ENCODE measurements around the gene NDUFS6. TPM values are rescaled to one million over a fixed set of nuclear protein-coding genes. Genes with fewer than 3 reads are reported as not detected.
"Not testable (repeated sequence)": the region's sequence is repeated elsewhere in the genome, so short reads cannot be mapped to it uniquely, and the experiment has no call there.

NDUFS6 gene
- total RNA-seq, 6 donors from 2014 or later = 22.9 to 64.6 (median 39.3) TPM

DNA sequence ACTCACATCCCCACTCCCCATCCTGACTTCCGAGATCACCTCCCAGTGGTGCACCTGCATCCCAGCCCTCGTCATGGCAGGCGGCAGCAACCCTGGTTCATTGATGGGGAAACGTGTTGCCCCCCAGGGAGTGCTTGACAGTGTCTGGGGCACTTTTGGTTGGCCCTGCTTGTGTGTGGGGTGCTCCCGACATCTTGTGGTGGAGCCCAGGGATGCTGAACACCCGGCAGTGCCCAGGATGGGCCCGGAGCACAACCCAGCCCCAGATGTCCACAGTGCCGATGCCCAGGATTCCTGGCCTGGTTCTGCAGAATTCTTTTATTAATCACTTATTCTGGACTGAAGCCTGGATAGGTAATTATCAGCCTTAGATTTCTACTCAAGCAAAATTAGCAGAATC, 5.3 kb upstream of the NDUFS6 start:
- H3K27me3 ChIP-seq = no peaks in the 10 kb centered on the region
- H3K36me3 ChIP-seq = peaks cover 4 to 24% (median 15%) of the 10 kb centered on the region in 4 donors
- no peaks in the 10 kb centered on the region for H3K9me3 ChIP-seq
- no peak overlapping the region for H3K27ac ChIP-seq
- peak in 1 of 2 donors; percentile 12 for DNase-seq
- no peak for TF ChIP-seq POLR2A (IDR thresholded peaks at IDR 0.05)
- TF ChIP-seq POLR2AphosphoS5 (IDR thresholded peaks at IDR 0.05) = no peak
- TF ChIP-seq, protein P1, sequence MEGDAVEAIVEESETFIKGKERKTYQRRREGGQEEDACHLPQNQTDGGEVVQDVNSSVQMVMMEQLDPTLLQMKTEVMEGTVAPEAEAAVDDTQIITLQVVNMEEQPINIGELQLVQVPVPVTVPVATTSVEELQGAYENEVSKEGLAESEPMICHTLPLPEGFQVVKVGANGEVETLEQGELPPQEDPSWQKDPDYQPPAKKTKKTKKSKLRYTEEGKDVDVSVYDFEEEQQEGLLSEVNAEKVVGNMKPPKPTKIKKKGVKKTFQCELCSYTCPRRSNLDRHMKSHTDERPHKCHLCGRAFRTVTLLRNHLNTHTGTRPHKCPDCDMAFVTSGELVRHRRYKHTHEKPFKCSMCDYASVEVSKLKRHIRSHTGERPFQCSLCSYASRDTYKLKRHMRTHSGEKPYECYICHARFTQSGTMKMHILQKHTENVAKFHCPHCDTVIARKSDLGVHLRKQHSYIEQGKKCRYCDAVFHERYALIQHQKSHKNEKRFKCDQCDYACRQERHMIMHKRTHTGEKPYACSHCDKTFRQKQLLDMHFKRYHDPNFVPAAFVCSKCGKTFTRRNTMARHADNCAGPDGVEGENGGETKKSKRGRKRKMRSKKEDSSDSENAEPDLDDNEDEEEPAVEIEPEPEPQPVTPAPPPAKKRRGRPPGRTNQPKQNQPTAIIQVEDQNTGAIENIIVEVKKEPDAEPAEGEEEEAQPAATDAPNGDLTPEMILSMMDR (IDR thresholded peaks at IDR 0.05) = no peak
- TF ChIP-seq EP300 (IDR thresholded peaks at IDR 0.05) = no peak
- H3K4me3 ChIP-seq = no peak overlapping the region
- peaks cover 6 to 33% (median 14%) of the 10 kb centered on the region in 4 donors for H3K4me1 ChIP-seq
- no peak for ATAC-seq (ENCODE audit: low FRiP score in 2 of 2)
- 80 to 89% methylated on average over 6 to 8 of the region's 8 CpGs for WGBS, 2 donors

DNA sequence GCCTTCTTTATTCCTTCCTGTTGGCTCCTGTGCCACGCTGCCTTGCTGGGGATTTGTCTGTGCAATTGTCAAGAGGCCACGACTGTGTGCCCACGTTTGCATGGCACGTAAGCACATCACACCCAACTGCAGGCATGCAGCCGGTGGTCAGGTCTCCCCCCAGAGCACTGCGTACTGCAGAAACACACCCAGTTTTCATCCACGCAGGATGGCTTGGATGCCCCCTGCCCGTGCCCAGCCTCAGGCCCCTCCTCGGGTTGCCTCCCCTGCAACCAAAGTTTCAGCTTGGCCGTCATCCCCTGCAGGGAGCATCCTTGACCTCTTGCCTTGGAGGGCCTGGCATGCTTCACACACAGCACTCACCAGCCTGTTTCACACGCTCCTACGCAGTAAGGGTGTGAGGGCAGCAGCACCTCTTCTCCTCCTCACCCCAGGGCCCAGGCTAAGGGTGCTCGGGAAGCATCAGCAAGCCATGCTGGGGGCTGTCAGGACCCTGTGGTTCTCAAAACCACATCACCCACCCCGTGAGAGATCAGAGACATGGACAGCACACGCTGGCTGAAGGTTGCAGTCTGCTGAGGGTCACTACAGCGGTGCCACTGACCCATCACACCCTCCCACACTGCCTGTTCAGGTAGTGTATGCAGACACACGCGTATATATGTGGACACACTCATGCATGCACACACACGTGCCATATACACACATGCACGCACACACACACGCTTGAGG, 4.7 kb upstream of the NDUFS6 start:
- Histone ChIP-seq H3K27ac (no peak overlapping the region), H3K4me3 (no peak overlapping the region), H3K27me3 (no peaks in the 10 kb centered on the region), H3K4me1 (peaks cover 6 to 33% (median 14%) of the 10 kb centered on the region in 4 donors), H3K9me3 (no peaks in the 10 kb centered on the region), H3K36me3 (peaks cover 4 to 24% (median 15%) of the 10 kb centered on the region in 4 donors)
- ATAC-seq (ENCODE audit: low FRiP score in 2 of 2) = no peak
- no peak for TF ChIP-seq POLR2AphosphoS5 (IDR thresholded peaks at IDR 0.05)
- TF ChIP-seq, protein P1 (IDR thresholded peaks at IDR 0.05) = no peak
- no peak for TF ChIP-seq POLR2A (IDR thresholded peaks at IDR 0.05)
- TF ChIP-seq EP300 (IDR thresholded peaks at IDR 0.05) = no peak
- peak in 1 of 2 donors; percentile 17 for DNase-seq
- WGBS, 2 donors = 89 to 91% methylated on average over 19 to 21 of the region's 21 CpGs

DNA sequence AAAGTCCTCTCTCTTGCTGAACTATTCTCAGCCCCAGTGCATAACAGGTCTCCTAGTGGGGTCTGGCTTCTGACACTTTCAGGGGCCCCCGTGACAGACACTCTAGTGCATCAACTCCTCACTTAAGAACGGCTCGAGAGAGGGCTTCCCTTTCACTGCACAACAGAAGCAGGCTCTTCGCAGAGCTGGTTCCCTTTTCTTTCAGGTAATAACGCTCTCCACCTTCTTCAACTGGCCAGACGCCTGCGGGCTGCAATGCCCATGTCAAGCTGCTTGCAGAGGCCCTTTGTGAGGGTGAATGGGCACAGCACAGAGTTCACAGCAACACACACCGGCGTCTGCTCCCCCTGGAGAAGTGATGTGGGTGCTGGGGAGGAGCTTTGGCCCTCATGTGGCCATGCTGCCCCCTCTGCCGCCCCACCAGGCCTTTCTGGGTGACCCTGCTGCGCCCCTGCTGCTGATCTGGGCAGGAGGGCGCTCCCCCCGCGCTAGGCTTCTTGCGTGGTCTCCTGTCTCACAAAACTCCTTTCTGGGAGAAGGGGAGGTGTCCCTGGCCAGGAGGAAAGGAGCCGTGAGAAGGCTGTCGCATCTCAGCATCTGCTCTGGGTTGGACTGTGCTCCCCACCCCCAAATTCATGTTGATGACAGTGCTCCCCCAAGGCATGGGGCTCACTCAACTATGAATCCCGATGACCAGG, 4.0 kb upstream of the NDUFS6 start:
- peak; percentile 18 to 61 for DNase-seq
- Histone ChIP-seq H3K4me3 (no peak overlapping the region), H3K27me3 (no peaks in the 10 kb centered on the region), H3K4me1 (peaks cover 12 to 40% (median 20%) of the 10 kb centered on the region in 4 donors), H3K36me3 (peaks cover 4 to 24% (median 15%) of the 10 kb centered on the region in 4 donors), H3K27ac (no peak overlapping the region), H3K9me3 (no peaks in the 10 kb centered on the region)
- ATAC-seq (ENCODE audit: low FRiP score in 2 of 2) = no peak
- WGBS, 2 donors = 94 to 96% methylated on average over 14 to 18 of the region's 18 CpGs
- TF ChIP-seq EP300 (IDR thresholded peaks at IDR 0.05) = no peak
- TF ChIP-seq, protein P1 (IDR thresholded peaks at IDR 0.05) = no peak
- no peak for TF ChIP-seq POLR2AphosphoS5 (IDR thresholded peaks at IDR 0.05)
- TF ChIP-seq POLR2A (IDR thresholded peaks at IDR 0.05) = no peak

DNA sequence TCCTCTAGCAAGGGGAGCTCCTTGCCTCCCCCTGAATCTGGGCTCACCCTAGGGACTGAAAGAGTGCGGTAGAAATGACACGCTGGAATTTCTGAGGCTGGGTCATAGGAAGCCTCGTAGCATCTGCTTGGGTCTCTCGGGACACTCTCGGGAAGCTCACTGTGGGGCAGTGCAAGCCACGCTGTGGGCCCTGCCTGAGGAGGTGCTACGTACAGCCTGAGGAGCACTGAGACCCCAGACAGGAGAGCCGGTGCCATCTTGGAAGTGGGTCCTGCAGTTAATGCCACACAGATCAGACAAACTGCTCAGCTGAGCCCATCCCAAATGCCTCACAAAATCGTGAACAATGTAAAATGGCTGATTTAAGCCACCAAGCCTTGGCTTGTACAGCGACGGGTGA, 3.4 kb upstream of the NDUFS6 start:
- ATAC-seq (ENCODE audit: low FRiP score in 2 of 2) = no peak
- no peak overlapping the region for H3K4me3 ChIP-seq
- H3K36me3 ChIP-seq = peaks cover 4 to 27% (median 17%) of the 10 kb centered on the region in 4 donors
- H3K9me3 ChIP-seq = no peaks in the 10 kb centered on the region
- no peaks in the 10 kb centered on the region for H3K27me3 ChIP-seq
- WGBS, 2 donors = 92 to 100% methylated on average over 2 to 11 of the region's 11 CpGs
- peak in 1 of 2 donors; percentile 10 for DNase-seq
- H3K27ac ChIP-seq = no peak overlapping the region
- peaks cover 16 to 46% (median 24%) of the 10 kb centered on the region in 4 donors for H3K4me1 ChIP-seq
- TF ChIP-seq POLR2A (IDR thresholded peaks at IDR 0.05) (no peak), POLR2AphosphoS5 (IDR thresholded peaks at IDR 0.05) (no peak), EP300 (IDR thresholded peaks at IDR 0.05) (no peak)
- TF ChIP-seq, protein P1 (IDR thresholded peaks at IDR 0.05) = no peak

DNA sequence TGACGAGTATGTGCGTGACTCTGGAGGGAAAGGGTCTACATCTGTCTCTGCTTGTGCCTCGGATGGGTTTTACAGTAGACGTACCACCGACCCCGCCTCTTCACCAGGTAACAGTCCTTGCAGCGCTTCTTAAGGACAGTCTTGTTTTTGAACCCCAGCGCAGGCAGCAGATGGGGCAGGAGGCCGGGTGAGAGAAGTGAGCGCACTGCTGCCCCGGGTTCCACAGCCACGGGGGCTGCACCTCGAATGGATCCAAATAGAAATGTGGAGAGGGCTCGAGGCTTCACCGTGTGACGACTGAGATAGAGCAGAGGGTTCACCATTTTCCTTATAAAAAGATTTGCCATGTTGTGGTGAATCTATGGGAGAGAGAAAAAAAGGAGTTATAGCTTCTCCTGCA, 2.6 kb upstream of the NDUFS6 start:
- not testable (repeated sequence) for H3K27me3 ChIP-seq; H3K9me3 ChIP-seq; H3K27ac ChIP-seq; ATAC-seq (ENCODE audit: low FRiP score in 2 of 2)
- Histone ChIP-seq H3K36me3 (peaks cover 4 to 34% (median 23%) of the 10 kb centered on the region in 4 donors), H3K4me3 (peak overlapping the region in 3 of 4 donors; percentile 85 to 98 (median 86)), H3K4me1 (peaks cover 16 to 53% (median 24%) of the 10 kb centered on the region in 4 donors)
- DNase-seq = peak in 1 of 2 donors; percentile 18
- WGBS, 2 donors = 87 to 92% methylated on average over 16 of the region's 16 CpGs

All from upper lobe of left lung (tissue), 6 donors.